ENCODE measurements around the gene SLX9.

DNA sequence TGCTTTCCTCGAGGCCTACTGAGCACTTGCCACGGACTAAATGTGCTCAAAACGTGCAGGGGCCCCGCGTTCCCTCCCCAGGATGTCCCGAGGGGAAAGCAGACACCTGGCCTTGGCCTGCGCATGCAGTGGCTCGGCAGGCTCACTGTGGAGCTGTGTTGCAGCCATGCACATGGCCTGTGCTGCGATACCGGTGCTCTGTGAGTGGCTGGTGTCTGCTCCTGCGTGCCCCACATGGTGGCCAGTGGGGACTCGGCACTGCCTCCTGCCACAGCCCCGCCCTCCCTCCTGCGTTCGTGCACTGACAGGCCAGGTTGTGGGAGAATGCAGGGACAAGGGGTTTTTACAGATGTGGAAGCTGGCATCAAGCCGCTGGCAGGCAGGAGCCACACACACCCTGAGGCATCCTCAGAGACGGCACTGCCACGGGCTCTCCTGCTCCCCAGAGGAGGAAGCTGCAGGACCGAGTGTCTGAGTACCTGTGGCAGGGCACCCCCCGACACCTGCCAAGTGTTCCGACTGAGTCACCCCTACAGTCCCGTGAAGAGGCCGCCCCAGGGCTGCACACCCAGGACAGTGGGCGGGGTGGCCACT is 49.4 kb upstream of the SLX9 start:
- TF ChIP-seq, protein P1, sequence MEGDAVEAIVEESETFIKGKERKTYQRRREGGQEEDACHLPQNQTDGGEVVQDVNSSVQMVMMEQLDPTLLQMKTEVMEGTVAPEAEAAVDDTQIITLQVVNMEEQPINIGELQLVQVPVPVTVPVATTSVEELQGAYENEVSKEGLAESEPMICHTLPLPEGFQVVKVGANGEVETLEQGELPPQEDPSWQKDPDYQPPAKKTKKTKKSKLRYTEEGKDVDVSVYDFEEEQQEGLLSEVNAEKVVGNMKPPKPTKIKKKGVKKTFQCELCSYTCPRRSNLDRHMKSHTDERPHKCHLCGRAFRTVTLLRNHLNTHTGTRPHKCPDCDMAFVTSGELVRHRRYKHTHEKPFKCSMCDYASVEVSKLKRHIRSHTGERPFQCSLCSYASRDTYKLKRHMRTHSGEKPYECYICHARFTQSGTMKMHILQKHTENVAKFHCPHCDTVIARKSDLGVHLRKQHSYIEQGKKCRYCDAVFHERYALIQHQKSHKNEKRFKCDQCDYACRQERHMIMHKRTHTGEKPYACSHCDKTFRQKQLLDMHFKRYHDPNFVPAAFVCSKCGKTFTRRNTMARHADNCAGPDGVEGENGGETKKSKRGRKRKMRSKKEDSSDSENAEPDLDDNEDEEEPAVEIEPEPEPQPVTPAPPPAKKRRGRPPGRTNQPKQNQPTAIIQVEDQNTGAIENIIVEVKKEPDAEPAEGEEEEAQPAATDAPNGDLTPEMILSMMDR (IDR thresholded peaks at IDR 0.05; ENCODE audit: low read length): no peak
- TF ChIP-seq EZH2 (IDR thresholded peaks at IDR 0.05; ENCODE audit: borderline replicate concordance, low read length): no peak
